CD4-positive, alpha-beta T cell (primary cell): Measurements from ENCODE around the gene TBC1D22A. TPM values are rescaled to one million over a fixed set of nuclear protein-coding genes. Genes with fewer than 3 reads are reported as not detected.

Experiments used
- ATAC-seq: fragments of 200-7000 bp; cut with Tn5 transposase; one replicate; pipeline ENCODE4 v1.10.0; 2022; ENCODE audit warnings: mild to moderate bottlenecking; ENCODE audit not compliant: poor library complexity
- CTCF ChIA-PET: fragments of 350-600 bp; sonication (Branson Sonifier 250); formaldehyde crosslinking; loops from one replicate; lab custom pipeline; 2021; ENCODE audit warnings: antibody characterized with exemption, inconsistent platforms; lab: Charles Lee
- POLR2A ChIA-PET: fragments of 350-600 bp; sonication (Branson Sonifier 250); formaldehyde crosslinking; loops from one replicate; lab custom pipeline; 2021; ENCODE audit warnings: antibody characterized with exemption, inconsistent platforms; lab: Charles Lee
- DNase-seq, 14 experiments: peaks; one replicate each; pipeline ENCODE4 v3.0.0-alpha.2; 2013 to 2020; ENCODE audit warnings: mixed read lengths in 2 of 14
- H3K27ac ChIP-seq, 2 donors: one replicate each; pipeline versions ENCODE4 v1.5.1 to v1.7.0; 2013; ENCODE audit warnings: low read length in 2 of 2, low read depth in 1 of 2, mild to moderate bottlenecking in 1 of 2
- H3K27me3 ChIP-seq, 2 experiments: 1 replicate in 1 of 2; 2 replicates in 1 of 2; pipeline versions ENCODE4 v1.6.1 to v1.7.0; 2013; ENCODE audit warnings: low read length in 2 of 2, control low read depth in 1 of 2, mild to moderate bottlenecking in 1 of 2, moderate library complexity in 1 of 2; ENCODE audit not compliant: insufficient read depth in 2 of 2, control insufficient read depth in 1 of 2
- H3K36me3 ChIP-seq: one replicate; pipeline ENCODE4 v1.6.1; 2013; ENCODE audit warnings: low read length, control low read depth; ENCODE audit not compliant: insufficient read depth
- H3K4me1 ChIP-seq: one replicate; pipeline ENCODE4 v1.6.1; 2013; ENCODE audit warnings: low read length, control low read depth; ENCODE audit not compliant: insufficient read depth
- H3K4me3 ChIP-seq: one replicate; pipeline ENCODE4 v1.5.1; 2013; ENCODE audit warnings: mild to moderate bottlenecking, low read length, moderate library complexity
- H3K9me3 ChIP-seq, 2 experiments: 1 replicate in 1 of 2; 2 replicates in 1 of 2; pipeline versions ENCODE4 v1.6.1 to v1.7.0; 2013; ENCODE audit warnings: low read length in 2 of 2, mild to moderate bottlenecking in 2 of 2, control low read depth in 1 of 2, moderate library complexity in 1 of 2; ENCODE audit not compliant: control insufficient read depth in 1 of 2, insufficient read depth in 1 of 2
- H3K27ac Mint-ChIP-seq: one replicate; pipeline ENCODE4 v1.8.0; 2020; ENCODE audit warnings: mixed read lengths
- H3K27me3 Mint-ChIP-seq: one replicate; pipeline ENCODE4 v1.8.0; 2021; ENCODE audit warnings: mixed read lengths
- H3K36me3 Mint-ChIP-seq: one replicate; pipeline ENCODE4 v1.8.0; 2021; ENCODE audit warnings: low read depth, mixed read lengths
- H3K4me1 Mint-ChIP-seq: one replicate; pipeline ENCODE4 v1.8.0; 2021; ENCODE audit warnings: low read depth, mixed read lengths
- H3K4me3 Mint-ChIP-seq: one replicate; pipeline ENCODE4 v1.8.0; 2020; ENCODE audit warnings: mild to moderate bottlenecking, mixed read lengths
- H3K9me3 Mint-ChIP-seq: one replicate; pipeline ENCODE4 v1.8.0; 2020; ENCODE audit warnings: mixed read lengths
- CTCF ChIP-seq: fragments of 200-600 bp; IDR thresholded peaks from one replicate; pipeline ENCODE4 v1.8.0; 2022; ENCODE audit warnings: antibody characterized with exemption, mild to moderate bottlenecking
- intact Hi-C, 2 experiments: fragments of 100-400 bp; cut with DNase I in 1 of 2; cut with micrococcal nuclease in 1 of 2; formaldehyde crosslinking; loops; one replicate each; pipeline versions ENCODE4 v1.15.1 to v1.9.0; 2023 to 2025; cut with DNase I, micrococcal nuclease
- total RNA-seq, 174 experiments: library from RNA in 2 of 174; stranded (reverse) in 2 of 174; gene quantifications; one replicate each; pipeline ENCODE4 v1.2.3 and lab custom pipeline; 2021 to 2026

The TBC1D22A gene
- total RNA-seq, 2 experiments from 2014 or later: 27.1 to 31.7 TPM

GRCh38 chr22:47034905-47035419 is 272.5 kb downstream of the TBC1D22A start:
- peaks cover 4% of the 10 kb centered on the region for H3K36me3 ChIP-seq
- no peak overlapping the region for H3K4me3 ChIP-seq
- Mint-ChIP-seq H3K9me3 (no peaks in the 10 kb centered on the region), H3K4me3 (no peak overlapping the region), H3K27ac (no peak overlapping the region), H3K4me1 (no peaks in the 10 kb centered on the region), H3K27me3 (no peaks in the 10 kb centered on the region), H3K36me3 (peaks cover 12% of the 10 kb centered on the region)
- ChIA-PET POLR2A (no interaction called here), CTCF (no interaction called here)
- ATAC-seq: no peak
- no peaks in the 10 kb centered on the region for H3K9me3 ChIP-seq
- no peak for DNase-seq
- H3K4me1 ChIP-seq: no peaks in the 10 kb centered on the region
- no peak overlapping the region for H3K27ac ChIP-seq
- intact Hi-C loops: no loop called here
- no peaks in the 10 kb centered on the region for H3K27me3 ChIP-seq
- TF ChIP-seq CTCF: no peak

DNA sequence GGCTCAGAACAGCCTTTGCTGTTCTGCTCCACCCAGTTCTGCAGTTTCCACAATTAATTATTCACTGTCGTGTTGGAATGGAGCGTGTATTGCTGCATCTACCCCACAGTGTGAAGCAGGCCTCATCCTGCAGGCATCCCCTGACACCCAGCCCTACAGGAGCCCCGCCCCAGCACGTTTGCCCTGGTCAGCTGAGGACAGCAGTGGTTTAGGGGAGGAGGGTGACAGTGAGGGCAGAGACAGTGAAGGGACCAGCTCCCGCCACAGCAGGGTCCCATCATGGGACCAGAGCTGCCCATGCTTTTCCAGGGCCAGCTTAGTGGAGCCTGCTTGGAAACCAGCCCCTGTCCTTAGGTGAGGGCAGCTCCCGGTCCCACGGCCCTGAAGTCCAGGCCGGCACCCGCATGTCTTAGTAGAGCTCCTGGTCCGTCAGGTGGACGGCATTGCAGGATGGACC is 273.0 kb downstream of the TBC1D22A start:
- intact Hi-C loops: no loop called here
- ChIA-PET CTCF (no interaction called here), POLR2A (no interaction called here)
- peaks cover 4% of the 10 kb centered on the region for H3K36me3 ChIP-seq
- H3K4me3 ChIP-seq: no peak overlapping the region
- no peaks in the 10 kb centered on the region for H3K9me3 Mint-ChIP-seq
- peaks cover 12% of the 10 kb centered on the region for H3K36me3 Mint-ChIP-seq
- no peak overlapping the region for H3K27ac Mint-ChIP-seq
- peaks cover 5% of the 10 kb centered on the region for H3K4me1 Mint-ChIP-seq
- no peak overlapping the region for H3K4me3 Mint-ChIP-seq
- no peak overlapping the region for H3K27ac ChIP-seq
- H3K4me1 ChIP-seq: no peaks in the 10 kb centered on the region
- H3K27me3 Mint-ChIP-seq: no peaks in the 10 kb centered on the region
- DNase-seq (no peak), ATAC-seq (no peak)
- no peaks in the 10 kb centered on the region for H3K27me3 ChIP-seq
- TF ChIP-seq CTCF: no peak
- H3K9me3 ChIP-seq: no peaks in the 10 kb centered on the region

DNA sequence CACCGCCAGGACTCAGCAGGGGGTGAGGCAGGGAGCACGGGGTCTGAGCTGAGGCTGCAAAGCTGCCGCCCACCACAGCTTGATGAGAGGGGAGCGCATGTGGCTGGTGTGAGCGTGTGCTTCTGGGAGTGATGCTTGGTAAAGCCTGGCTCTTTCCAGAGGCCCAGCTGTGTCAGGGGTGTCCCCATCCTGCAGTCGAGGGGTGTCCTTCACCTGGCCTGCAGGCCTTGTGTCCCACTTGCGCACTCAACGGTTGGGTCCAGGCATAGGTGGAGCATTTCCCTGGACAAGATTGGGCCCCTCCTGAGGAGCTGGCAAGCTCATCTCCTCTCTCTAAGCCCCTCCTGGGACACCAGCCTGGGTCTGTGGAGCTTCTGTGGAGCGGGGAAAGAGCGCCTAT is 273.9 kb downstream of the TBC1D22A start:
- Histone ChIP-seq H3K9me3 (no peaks in the 10 kb centered on the region), H3K36me3 (peaks cover 4% of the 10 kb centered on the region), H3K4me3 (no peak overlapping the region), H3K27me3 (no peaks in the 10 kb centered on the region), H3K4me1 (no peaks in the 10 kb centered on the region), H3K27ac (no peak overlapping the region)
- Mint-ChIP-seq H3K9me3 (no peaks in the 10 kb centered on the region), H3K4me1 (peaks cover 8% of the 10 kb centered on the region), H3K4me3 (no peak overlapping the region), H3K36me3 (peaks cover 12% of the 10 kb centered on the region), H3K27ac (no peak overlapping the region), H3K27me3 (no peaks in the 10 kb centered on the region)
- no peak for ATAC-seq
- CTCF ChIA-PET: no interaction called here
- POLR2A ChIA-PET: no interaction called here
- intact Hi-C loops: no loop called here
- no peak for TF ChIP-seq CTCF
- DNase-seq: no peak
